MCF 10A (cell line): ENCODE results near the gene LPP. TPM values are rescaled to one million over a fixed set of nuclear protein-coding genes. Genes with fewer than 3 reads are reported as not detected.

Source experiments
- BruUV-seq: library from RNA; stranded (reverse); fragments of 400-500 nt; replicated peaks from 2 replicates; lab custom pipeline; 2021; lab: Mats Ljungman, UMichigan
- CTCF ChIA-PET: fragments of 300-600 bp; sonication (Branson Sonifier 250); formaldehyde crosslinking; extraction: SDS; loops from one replicate; lab custom pipeline; 2021; ENCODE audit warnings: antibody characterized with exemption, inconsistent platforms; lab: Yijun Ruan, JAX
- POLR2A ChIA-PET: fragments of 300-600, 350-650 bp; sonication (Branson Sonifier 250); formaldehyde crosslinking; extraction: SDS; loops from one replicate; lab custom pipeline; 2020; ENCODE audit warnings: antibody characterized with exemption, inconsistent platforms; lab: Yijun Ruan, JAX
- DNase-seq: peaks from one replicate; pipeline ENCODE4 v3.0.0-alpha.2; 2018; ENCODE audit not compliant: unreplicated experiment
- H3K27ac Mint-ChIP-seq: one replicate; pipeline ENCODE4 v1.8.0; 2022; ENCODE audit warnings: mild to moderate bottlenecking, low read depth, mixed read lengths; ENCODE audit not compliant: unreplicated experiment
- H3K27me3 Mint-ChIP-seq: one replicate; pipeline ENCODE4 v1.8.0; 2022; ENCODE audit warnings: mixed read lengths; ENCODE audit not compliant: insufficient read depth, unreplicated experiment
- H3K36me3 Mint-ChIP-seq: one replicate; pipeline ENCODE4 v1.8.0; 2022; ENCODE audit warnings: mild to moderate bottlenecking, moderate library complexity, mixed read lengths; ENCODE audit not compliant: insufficient read depth, unreplicated experiment
- H3K4me1 Mint-ChIP-seq: one replicate; pipeline ENCODE4 v1.8.0; 2022; ENCODE audit warnings: mixed read lengths; ENCODE audit not compliant: insufficient read depth, unreplicated experiment
- H3K4me3 Mint-ChIP-seq: one replicate; pipeline ENCODE4 v1.8.0; 2022; ENCODE audit warnings: mild to moderate bottlenecking, moderate library complexity, mixed read lengths; ENCODE audit not compliant: unreplicated experiment
- H3K9me3 Mint-ChIP-seq: one replicate; pipeline ENCODE4 v1.8.0; 2022; ENCODE audit warnings: mixed read lengths; ENCODE audit not compliant: unreplicated experiment
- intact Hi-C: fragments of 100-400 bp; cut with micrococcal nuclease; formaldehyde crosslinking; loops from 2 replicates; pipeline ENCODE4 v1.14.1; 2022
- total RNA-seq: library from RNA; stranded (reverse); gene quantifications from 2 replicates; pipeline ENCODE4 v1.2.3, GENCODE V29; 2022
- TF ChIP-seq, protein P1 (sequence below): fragments of 200-600 bp; IDR thresholded peaks from one replicate; pipeline ENCODE4 v1.8.0; 2022; ENCODE audit warnings: antibody characterized with exemption, mild to moderate bottlenecking; ENCODE audit not compliant: unreplicated experiment

The LPP gene
- total RNA-seq, 1 experiment from 2014 or later: 117 TPM

DNA sequence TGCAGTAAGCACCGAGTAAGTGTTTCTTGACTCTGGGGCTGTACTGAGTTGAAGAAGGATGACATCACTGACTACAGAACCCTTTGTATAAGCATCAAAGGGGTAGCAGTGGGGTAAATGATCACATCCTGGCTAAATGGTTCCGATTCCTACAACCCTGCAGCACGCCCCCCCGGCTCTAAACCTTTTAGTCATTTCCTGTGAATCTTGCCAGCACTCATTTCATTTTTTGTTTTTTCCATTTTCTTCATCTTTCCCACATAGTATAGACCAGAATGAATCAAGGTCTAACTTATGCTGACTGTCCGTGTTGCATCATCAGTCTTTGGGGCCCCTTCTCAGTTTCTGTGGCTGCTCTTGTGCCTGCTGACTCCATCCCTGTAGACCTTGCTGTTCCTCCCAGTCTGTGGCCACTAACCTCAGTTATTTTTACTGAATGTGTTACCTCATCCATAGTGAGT is 634.7 kb downstream of the LPP start:
- TF ChIP-seq, protein P1, sequence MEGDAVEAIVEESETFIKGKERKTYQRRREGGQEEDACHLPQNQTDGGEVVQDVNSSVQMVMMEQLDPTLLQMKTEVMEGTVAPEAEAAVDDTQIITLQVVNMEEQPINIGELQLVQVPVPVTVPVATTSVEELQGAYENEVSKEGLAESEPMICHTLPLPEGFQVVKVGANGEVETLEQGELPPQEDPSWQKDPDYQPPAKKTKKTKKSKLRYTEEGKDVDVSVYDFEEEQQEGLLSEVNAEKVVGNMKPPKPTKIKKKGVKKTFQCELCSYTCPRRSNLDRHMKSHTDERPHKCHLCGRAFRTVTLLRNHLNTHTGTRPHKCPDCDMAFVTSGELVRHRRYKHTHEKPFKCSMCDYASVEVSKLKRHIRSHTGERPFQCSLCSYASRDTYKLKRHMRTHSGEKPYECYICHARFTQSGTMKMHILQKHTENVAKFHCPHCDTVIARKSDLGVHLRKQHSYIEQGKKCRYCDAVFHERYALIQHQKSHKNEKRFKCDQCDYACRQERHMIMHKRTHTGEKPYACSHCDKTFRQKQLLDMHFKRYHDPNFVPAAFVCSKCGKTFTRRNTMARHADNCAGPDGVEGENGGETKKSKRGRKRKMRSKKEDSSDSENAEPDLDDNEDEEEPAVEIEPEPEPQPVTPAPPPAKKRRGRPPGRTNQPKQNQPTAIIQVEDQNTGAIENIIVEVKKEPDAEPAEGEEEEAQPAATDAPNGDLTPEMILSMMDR: no peak
- DNase-seq: peak; percentile 67
- no peak overlapping the region for H3K27ac Mint-ChIP-seq
- no peak overlapping the region for H3K4me3 Mint-ChIP-seq
- peaks cover 6% of the 10 kb centered on the region for H3K4me1 Mint-ChIP-seq
- H3K36me3 Mint-ChIP-seq: peaks cover 11% of the 10 kb centered on the region
- BruUV-seq: no TSS peak
- ChIA-PET POLR2A (interaction anchor here (1.5 kb wide), 1 partner anchor 9 kb away, joined by 5 read pairs; no protein-coding TSS in a partner anchor), CTCF (interaction anchor here (0.7 to 1.0 kb wide), 2 partner anchors 166 to 1134 kb away, joined by 3 read pairs; no protein-coding TSS in a partner anchor)
- intact Hi-C loops: no loop called here
- no peaks in the 10 kb centered on the region for H3K27me3 Mint-ChIP-seq
- H3K9me3 Mint-ChIP-seq: no peaks in the 10 kb centered on the region

- H3K9me3 Mint-ChIP-seq: no peaks in the 10 kb centered on the region
- DNase-seq: no peak
- peaks cover 16% of the 10 kb centered on the region for H3K36me3 Mint-ChIP-seq
- H3K27me3 Mint-ChIP-seq: no peaks in the 10 kb centered on the region
- intact Hi-C loops: no loop called here
- POLR2A ChIA-PET: no interaction called here
- CTCF ChIA-PET: no interaction called here
- no peak overlapping the region for H3K27ac Mint-ChIP-seq
- TF ChIP-seq, protein P1: no peak
- no TSS peak for BruUV-seq
- peaks cover 6% of the 10 kb centered on the region for H3K4me1 Mint-ChIP-seq
- H3K4me3 Mint-ChIP-seq: no peak overlapping the region
Observed at GRCh38 chr3:188789251-188789650, 635.3 kb downstream of the LPP start.

DNA sequence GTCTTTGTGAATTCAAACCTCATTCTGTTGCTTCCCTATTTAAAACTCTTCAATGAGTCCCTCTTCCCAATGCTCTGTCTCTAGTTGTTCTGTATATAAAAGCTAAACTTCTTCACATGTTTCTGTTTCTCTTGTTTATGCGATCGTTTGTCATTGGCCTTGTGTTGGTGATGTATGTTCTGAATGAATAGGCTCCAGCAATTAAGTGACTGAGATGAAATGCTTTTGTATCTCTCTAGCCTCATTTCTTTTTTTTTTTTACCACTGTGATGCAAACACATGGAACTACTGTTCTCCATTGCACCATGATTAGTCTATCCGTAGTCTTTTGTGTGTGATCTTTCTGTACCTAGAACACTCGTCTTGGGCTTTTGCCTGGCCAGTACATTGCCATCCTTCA is 637.4 kb downstream of the LPP start:
- Mint-ChIP-seq H3K36me3 (peaks cover 10% of the 10 kb centered on the region), H3K4me3 (no peak overlapping the region), H3K9me3 (no peaks in the 10 kb centered on the region), H3K27me3 (no peaks in the 10 kb centered on the region), H3K4me1 (no peaks in the 10 kb centered on the region), H3K27ac (no peak overlapping the region)
- intact Hi-C loops: no loop called here
- ChIA-PET POLR2A (interaction anchor here (0.7 to 1.7 kb wide), 2 partner anchors 11 to 76 kb away, joined by 3 to 4 read pairs; no protein-coding TSS in a partner anchor), CTCF (interaction anchor here (0.6 to 1.2 kb wide), 2 partner anchors 8 to 22 kb away, joined by 3 to 5 read pairs; no protein-coding TSS in a partner anchor)
- no TSS peak for BruUV-seq
- TF ChIP-seq, protein P1: no peak
- no peak for DNase-seq

DNA sequence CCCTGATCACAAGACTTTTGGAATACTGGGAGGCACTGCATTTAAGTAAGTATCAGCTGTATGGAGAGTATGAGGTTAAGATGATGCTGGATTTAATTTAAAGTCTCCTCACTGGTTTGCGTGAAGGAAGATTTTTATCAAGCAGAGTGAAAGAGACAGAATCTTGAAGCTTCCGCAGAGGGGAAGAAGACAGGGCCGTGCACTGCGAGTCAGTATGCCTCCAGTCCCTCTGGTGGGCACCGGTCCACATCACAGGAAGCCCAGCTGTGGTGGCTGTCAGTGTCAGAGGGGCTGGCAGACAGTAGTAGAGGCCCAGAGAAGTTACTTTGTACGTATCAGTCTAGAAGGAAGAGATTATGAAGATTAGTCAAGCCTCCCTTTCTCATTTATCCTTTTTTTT is 638.8 kb downstream of the LPP start:
- intact Hi-C loops: no loop called here
- no peaks in the 10 kb centered on the region for H3K4me1 Mint-ChIP-seq
- H3K27me3 Mint-ChIP-seq: no peaks in the 10 kb centered on the region
- TF ChIP-seq, protein P1: no peak
- H3K27ac Mint-ChIP-seq: no peak overlapping the region
- DNase-seq: no peak
- peaks cover 14% of the 10 kb centered on the region for H3K36me3 Mint-ChIP-seq
- no TSS peak for BruUV-seq
- peaks cover 10% of the 10 kb centered on the region for H3K9me3 Mint-ChIP-seq
- no peak overlapping the region for H3K4me3 Mint-ChIP-seq
- ChIA-PET POLR2A (no interaction called here), CTCF (interaction anchor here (0.6 to 1.0 kb wide), 5 partner anchors 13 to 143 kb away, joined by 3 to 7 read pairs (median 3); no protein-coding TSS in a partner anchor)
